ENCODE results near the gene ARHGDIG.

ARHGDIG gene

GRCh38 chr16:281660-282255 is 1.4 kb downstream of the ARHGDIG start:
- no peak for DNase-seq

- no peak for DNase-seq
Observed at GRCh38 chr16:282491-282890, 2.1 kb downstream of the ARHGDIG start.

GRCh38 chr16:283033-283805 is 2.8 kb downstream of the ARHGDIG start, which contains the start of gene PDIA2:
TSS of gene PDIA2 (plus strand) at chr16:283164. CDS start at chr16:283170, 6 bp downstream.
- no peak for DNase-seq

GRCh38 chr16:284204-285120 is 4.1 kb downstream of the ARHGDIG start:
- no peak for DNase-seq

GRCh38 chr16:285146-286055 is 5.0 kb downstream of the ARHGDIG start:
- no peak for DNase-seq

GRCh38 chr16:286491-287297 is 6.3 kb downstream of the ARHGDIG start:
- no peak for DNase-seq

GRCh38 chr16:287298-287811 is 7.0 kb downstream of the ARHGDIG start:
- no peak for DNase-seq

- no peak for DNase-seq
Observed at GRCh38 chr16:287981-288920, 7.9 kb downstream of the ARHGDIG start.

GRCh38 chr16:289395-289997 is 9.1 kb downstream of the ARHGDIG start:
- no peak for DNase-seq

GRCh38 chr16:290015-290680 is 9.8 kb downstream of the ARHGDIG start:
- no peak for DNase-seq

GRCh38 chr16:290681-291405 is 10.5 kb downstream of the ARHGDIG start:
- no peak for DNase-seq

GRCh38 chr16:291539-291938 is 11.1 kb downstream of the ARHGDIG start:
- DNase-seq, result no peak

- DNase-seq, result no peak
Observed at GRCh38 chr16:293043-293775, 12.8 kb downstream of the ARHGDIG start.

- DNase-seq, result no peak
Observed at GRCh38 chr16:296276-296675, 15.9 kb downstream of the ARHGDIG start.

GRCh38 chr16:296806-297510 is 16.6 kb downstream of the ARHGDIG start:
- no peak for DNase-seq

GRCh38 chr16:297832-298231 is 17.4 kb downstream of the ARHGDIG start:
- DNase-seq, result no peak

- no peak for DNase-seq
Observed at GRCh38 chr16:301235-301634, 20.8 kb downstream of the ARHGDIG start.

Measured in activated CD4-positive, alpha-beta T cell treated with anti-CD3 and anti-CD28 coated beads, Interleukin-2, amount 50 U/mL, for 16 hours (primary cell).